OCI-LY7 (cell line): Measurements from ENCODE around the gene OR10A3. TPM values are rescaled to one million over a fixed set of nuclear protein-coding genes. Genes with fewer than 3 reads are reported as not detected.

ENCODE experiments used
- BruUV-seq: library from RNA; stranded (reverse); fragments of 400-500 nt; replicated peaks from 2 replicates; lab custom pipeline; 2021; lab: Mats Ljungman, UMichigan
- CTCF ChIA-PET: fragments of 300-600 bp; sonication (Branson Sonifier 250); formaldehyde crosslinking; loops from one replicate; lab custom pipeline; 2022; ENCODE audit warnings: antibody characterized with exemption; ENCODE audit not compliant: unreplicated experiment; lab: Charles Lee
- POLR2A ChIA-PET: fragments of 300-600 bp; sonication (Branson Sonifier 250); formaldehyde crosslinking; loops from one replicate; lab custom pipeline; 2022; ENCODE audit warnings: antibody characterized with exemption; lab: Charles Lee
- DNase-seq: peaks from one replicate; pipeline ENCODE4 v3.0.0-alpha.2; 2015; ENCODE audit warnings: low spot score
- H2AFZ ChIP-seq: fragments of 200-600 bp; sonication (generic), shearing (Covaris generic); 2 replicates; pipeline ENCODE4 v1.6.1; 2014; ENCODE audit warnings: mild to moderate bottlenecking, antibody characterized with exemption, low read length, moderate library complexity
- H3K27ac ChIP-seq: fragments of 200-600 bp; sonication (generic); 2 replicates; pipeline ENCODE4 v1.5.1; 2014; ENCODE audit warnings: mixed run types, low read depth, mild to moderate bottlenecking, moderate library complexity, low read length, inconsistent platforms; ENCODE audit not compliant: poor library complexity, severe bottlenecking
- H3K36me3 ChIP-seq: fragments of 200-600 bp; sonication (generic); 2 replicates; pipeline ENCODE4 v1.6.1; 2014; ENCODE audit warnings: mild to moderate bottlenecking, antibody characterized with exemption, low read length, moderate library complexity, mixed read lengths; ENCODE audit not compliant: insufficient read depth
- H3K4me1 ChIP-seq: fragments of 200-600 bp; sonication (generic); 2 replicates; pipeline ENCODE4 v1.5.1; 2014; ENCODE audit warnings: mild to moderate bottlenecking, low read length; ENCODE audit not compliant: insufficient read depth, poor library complexity, severe bottlenecking
- H3K4me2 ChIP-seq: fragments of 200-600 bp; sonication (generic); 2 replicates; pipeline ENCODE4 v1.6.1; 2014; ENCODE audit warnings: mild to moderate bottlenecking, low read length
- H3K4me3 ChIP-seq: fragments of 200-600 bp; sonication (generic); 2 replicates; pipeline ENCODE4 v1.5.1; 2014; ENCODE audit warnings: mild to moderate bottlenecking, low read depth, low read length; ENCODE audit not compliant: poor library complexity, severe bottlenecking
- H3K79me2 ChIP-seq: fragments of 200-600 bp; sonication (generic); 2 replicates; pipeline ENCODE4 v1.6.1; 2016; ENCODE audit warnings: low read depth, mild to moderate bottlenecking, low read length, moderate library complexity, mixed read lengths; ENCODE audit not compliant: insufficient read depth
- H3K9me2 ChIP-seq: fragments of 200-600 bp; sonication (generic); 2 replicates; pipeline ENCODE4 v1.6.1; 2016; ENCODE audit warnings: mild to moderate bottlenecking, low read length, mixed read lengths; ENCODE audit not compliant: insufficient read depth
- H3K9me3 ChIP-seq: fragments of 200-600 bp; sonication (generic); 2 replicates; pipeline ENCODE4 v1.6.1; 2014; ENCODE audit warnings: mild to moderate bottlenecking, mixed run types, low read length, mixed read lengths
- H4K20me1 ChIP-seq: fragments of 200-600 bp; sonication (generic); 2 replicates; pipeline ENCODE4 v1.6.1; 2014; ENCODE audit warnings: mild to moderate bottlenecking, antibody characterized with exemption, low read length, moderate library complexity, mixed read lengths; ENCODE audit not compliant: insufficient read depth
- EZH2phosphoT487 ChIP-seq: fragments of 200-600 bp; sonication (generic); IDR thresholded peaks from 2 replicates; pipeline ENCODE4 v1.6.1; 2018; ENCODE audit warnings: low read depth, borderline replicate concordance, mild to moderate bottlenecking, mixed run types, antibody characterized with exemption, low read length, moderate library complexity, mixed read lengths
- intact Hi-C: fragments of 100-400 bp; cut with micrococcal nuclease; formaldehyde crosslinking; loops from one replicate; pipeline ENCODE4 v1.10.0; 2022; ENCODE audit not compliant: unreplicated experiment
- total RNA-seq, 2 experiments: library from RNA; depleted of rRNA in 1 of 2; stranded (reverse); fragments of >200 nt in 1 of 2; shearing (Covaris generic) in 1 of 2; gene quantifications; 2 replicates each; pipeline ENCODE4 v1.2.3, GENCODE V29; 2014 to 2022
- TF ChIP-seq, protein P1 (sequence below): fragments of 200-600 bp; sonication (generic); conservative IDR thresholded peaks from 2 replicates; pipeline ENCODE4 v1.5.1; 2014; ENCODE audit warnings: mild to moderate bottlenecking, antibody characterized with exemption, low read length, moderate library complexity, mixed read lengths

The OR10A3 gene
- total RNA-seq, 2 experiments from 2014 or later = not detected

DNA sequence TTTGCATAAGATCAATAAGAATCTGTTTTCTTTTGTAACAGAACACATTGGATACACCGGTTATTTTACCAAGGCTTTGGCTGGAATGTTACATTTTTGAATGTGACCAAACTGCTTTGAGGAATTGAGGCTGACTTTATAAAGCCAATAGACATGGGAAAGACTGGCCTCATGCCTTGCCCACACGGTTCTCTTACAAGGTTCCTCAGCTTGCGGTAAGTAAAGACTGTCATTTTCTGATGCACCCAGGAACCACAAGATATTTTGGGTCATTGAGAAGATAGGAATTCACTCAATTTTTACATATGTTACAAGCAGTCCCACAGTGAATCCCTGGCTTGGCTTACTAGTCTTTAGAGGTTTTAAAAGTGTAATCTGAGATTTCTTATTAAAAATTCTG lies 34.4 kb downstream of the OR10A3 start:
- H4K20me1 ChIP-seq = no peaks in the 10 kb centered on the region
- no TSS peak for BruUV-seq
- ChIA-PET POLR2A (interaction anchor here (0.9 kb wide), 1 partner anchor 11 kb away, joined by 3 read pairs; no protein-coding TSS in a partner anchor), CTCF (no interaction called here)
- no peak for DNase-seq
- H3K9me2 ChIP-seq = no peaks in the 10 kb centered on the region
- intact Hi-C loops = no loop called here
- no peak overlapping the region for H2AFZ ChIP-seq
- H3K27ac ChIP-seq = no peak overlapping the region
- no peak for TF ChIP-seq EZH2phosphoT487
- TF ChIP-seq, protein P1, sequence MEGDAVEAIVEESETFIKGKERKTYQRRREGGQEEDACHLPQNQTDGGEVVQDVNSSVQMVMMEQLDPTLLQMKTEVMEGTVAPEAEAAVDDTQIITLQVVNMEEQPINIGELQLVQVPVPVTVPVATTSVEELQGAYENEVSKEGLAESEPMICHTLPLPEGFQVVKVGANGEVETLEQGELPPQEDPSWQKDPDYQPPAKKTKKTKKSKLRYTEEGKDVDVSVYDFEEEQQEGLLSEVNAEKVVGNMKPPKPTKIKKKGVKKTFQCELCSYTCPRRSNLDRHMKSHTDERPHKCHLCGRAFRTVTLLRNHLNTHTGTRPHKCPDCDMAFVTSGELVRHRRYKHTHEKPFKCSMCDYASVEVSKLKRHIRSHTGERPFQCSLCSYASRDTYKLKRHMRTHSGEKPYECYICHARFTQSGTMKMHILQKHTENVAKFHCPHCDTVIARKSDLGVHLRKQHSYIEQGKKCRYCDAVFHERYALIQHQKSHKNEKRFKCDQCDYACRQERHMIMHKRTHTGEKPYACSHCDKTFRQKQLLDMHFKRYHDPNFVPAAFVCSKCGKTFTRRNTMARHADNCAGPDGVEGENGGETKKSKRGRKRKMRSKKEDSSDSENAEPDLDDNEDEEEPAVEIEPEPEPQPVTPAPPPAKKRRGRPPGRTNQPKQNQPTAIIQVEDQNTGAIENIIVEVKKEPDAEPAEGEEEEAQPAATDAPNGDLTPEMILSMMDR = no peak
- H3K4me2 ChIP-seq = no peak overlapping the region
- H3K4me1 ChIP-seq = no peaks in the 10 kb centered on the region
- no peaks in the 10 kb centered on the region for H3K36me3 ChIP-seq
- no peak overlapping the region for H3K4me3 ChIP-seq
- no peaks in the 10 kb centered on the region for H3K9me3 ChIP-seq
- no peaks in the 10 kb centered on the region for H3K79me2 ChIP-seq

DNA sequence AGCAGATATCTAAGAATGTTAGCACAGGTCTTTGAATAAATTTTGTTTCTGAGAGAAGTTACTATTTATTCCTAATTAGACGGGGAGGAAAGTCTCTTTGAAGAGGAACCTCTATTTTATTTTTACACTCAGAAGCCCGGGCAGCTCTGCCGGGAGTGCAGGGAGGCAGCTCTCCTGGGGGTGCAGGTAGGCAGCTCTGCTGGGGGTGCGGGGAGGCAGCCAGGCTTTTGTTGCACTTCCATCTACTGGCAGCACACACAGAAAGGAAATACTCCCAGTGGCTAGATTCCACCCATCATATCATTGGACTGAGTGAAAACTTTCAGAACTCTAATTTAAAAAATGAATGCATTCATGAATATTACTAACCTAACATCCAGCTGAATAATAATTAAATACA lies 35.0 kb downstream of the OR10A3 start:
- ChIA-PET CTCF (no interaction called here), POLR2A (interaction anchor here (0.6 to 0.9 kb wide), 3 partner anchors 11 to 115 kb away, joined by 3 to 4 read pairs (median 3); no protein-coding TSS in a partner anchor)
- Histone ChIP-seq H3K4me1 (no peaks in the 10 kb centered on the region), H4K20me1 (no peaks in the 10 kb centered on the region), H3K4me2 (no peak overlapping the region), H3K27ac (no peak overlapping the region), H3K9me2 (no peaks in the 10 kb centered on the region), H3K36me3 (no peaks in the 10 kb centered on the region), H3K9me3 (no peaks in the 10 kb centered on the region), H2AFZ (peak overlapping the region; percentile 19; the same call in 1 of the 2 replicates), H3K79me2 (no peaks in the 10 kb centered on the region), H3K4me3 (no peak overlapping the region)
- no TSS peak for BruUV-seq
- TF ChIP-seq EZH2phosphoT487 = no peak
- TF ChIP-seq, protein P1 = no peak
- intact Hi-C loops = no loop called here
- DNase-seq = no peak

DNA sequence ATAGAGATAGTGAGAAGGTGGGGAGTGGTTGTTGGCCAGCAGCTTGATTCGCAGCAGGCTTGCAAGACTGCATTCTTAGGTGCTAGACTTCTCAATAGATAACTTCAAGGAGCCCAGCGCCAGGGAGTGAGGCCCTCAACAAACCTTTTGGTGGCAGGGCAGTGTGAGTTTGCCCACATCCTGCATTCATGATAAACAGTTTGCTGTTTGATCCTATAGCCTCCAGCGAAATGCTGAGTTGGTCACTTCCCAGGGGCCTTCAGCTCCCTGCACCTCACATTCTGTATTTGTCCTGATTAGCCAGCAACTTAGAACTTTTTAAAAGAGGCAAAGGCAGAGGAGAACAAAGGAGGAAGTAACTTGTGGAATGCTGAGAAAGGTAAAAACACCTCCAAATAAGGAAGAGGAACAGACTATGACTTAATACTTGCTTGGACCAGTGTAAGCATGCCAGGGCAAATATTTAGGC lies 35.5 kb downstream of the OR10A3 start:
- no peaks in the 10 kb centered on the region for H3K9me3 ChIP-seq
- H3K79me2 ChIP-seq = no peaks in the 10 kb centered on the region
- H2AFZ ChIP-seq = peak overlapping the region; percentile 19; the same call in 1 of the 2 replicates
- TF ChIP-seq, protein P1 = no peak
- TF ChIP-seq EZH2phosphoT487 = no peak
- BruUV-seq = no TSS peak
- CTCF ChIA-PET = no interaction called here
- intact Hi-C loops = no loop called here
- H3K9me2 ChIP-seq = no peaks in the 10 kb centered on the region
- DNase-seq = no peak
- no peaks in the 10 kb centered on the region for H3K36me3 ChIP-seq
- H3K27ac ChIP-seq = no peak overlapping the region
- H3K4me2 ChIP-seq = no peak overlapping the region
- no peaks in the 10 kb centered on the region for H3K4me1 ChIP-seq
- no peak overlapping the region for H3K4me3 ChIP-seq
- POLR2A ChIA-PET = interaction anchor here (0.6 to 0.7 kb wide), 2 partner anchors 47 to 116 kb away, joined by 3 to 4 read pairs; no protein-coding TSS in a partner anchor
- H4K20me1 ChIP-seq = no peaks in the 10 kb centered on the region
